CD14-positive monocyte (primary cell): ENCODE data around the gene HMGN3. TPM values are rescaled to one million over a fixed set of nuclear protein-coding genes. Genes with fewer than 3 reads are reported as not detected.

Source experiments
- DNase-seq, 3 donors: peaks; one replicate each; pipeline ENCODE4 v3.0.0-alpha.2; 2011 to 2022
- H2AFZ ChIP-seq: 2 replicates; pipeline ENCODE4 v1.6.0; 2012; ENCODE audit warnings: mild to moderate bottlenecking, low read depth, low read length, inconsistent platforms; ENCODE audit not compliant: insufficient read depth, poor library complexity, severe bottlenecking
- H3K27ac ChIP-seq, 2 donors: 1 replicate in 1 of 2; 2 replicates in 1 of 2; pipeline ENCODE4 v1.5.1; 2012 to 2013; ENCODE audit warnings: low read length in 2 of 2, control low read depth in 1 of 2, inconsistent platforms in 1 of 2, low read depth in 1 of 2, mild to moderate bottlenecking in 1 of 2
- H3K27me3 ChIP-seq, 2 donors: one replicate each; pipeline versions ENCODE4 v1.6.0 to v1.6.1; 2011 to 2013; ENCODE audit warnings: low read length in 2 of 2; ENCODE audit not compliant: control insufficient read depth in 2 of 2, insufficient read depth in 2 of 2
- H3K36me3 ChIP-seq, 2 donors: replicated peaks in 1 of 2; 1 replicate in 1 of 2; 2 replicates in 1 of 2; pipeline versions ENCODE4 v1.5.1 to v1.6.1; 2012 to 2013; ENCODE audit warnings: low read length in 2 of 2, control low read depth in 1 of 2, inconsistent platforms in 1 of 2, mild to moderate bottlenecking in 1 of 2; ENCODE audit not compliant: insufficient read depth in 2 of 2, control insufficient read depth in 1 of 2
- H3K4me1 ChIP-seq, 2 donors: 1 replicate in 1 of 2; 2 replicates in 1 of 2; pipeline versions ENCODE4 v1.5.1 to v1.6.1; 2012 to 2013; ENCODE audit warnings: low read length in 2 of 2, control low read depth in 1 of 2, inconsistent platforms in 1 of 2, mild to moderate bottlenecking in 1 of 2, moderate library complexity in 1 of 2; ENCODE audit not compliant: insufficient read depth in 2 of 2, control insufficient read depth in 1 of 2
- H3K4me2 ChIP-seq: replicated peaks from 2 replicates; pipeline ENCODE3; 2012; ENCODE audit warnings: low read length, moderate library complexity, mild to moderate bottlenecking; ENCODE audit not compliant: poor library complexity, severe bottlenecking; ENCODE audit errors: extremely low read depth
- H3K4me3 ChIP-seq, 3 experiments: fragments of 200-600 bp in 1 of 3; sonication (generic) in 1 of 3; replicated peaks in 1 of 3; 1 replicate in 2 of 3; 2 replicates in 1 of 3; pipeline ENCODE4 v1.5.1; 2011 to 2013; ENCODE audit warnings: low read length in 3 of 3, mild to moderate bottlenecking in 3 of 3, control low read depth in 2 of 3, low read depth in 2 of 3, inconsistent platforms in 1 of 3, moderate library complexity in 1 of 3
- H3K79me2 ChIP-seq: 2 replicates; pipeline ENCODE4 v1.6.0; 2012; ENCODE audit warnings: mild to moderate bottlenecking, control low read depth, inconsistent platforms, low read length, moderate library complexity; ENCODE audit not compliant: insufficient read depth
- H3K9ac ChIP-seq: 2 replicates; pipeline ENCODE4 v1.6.0; 2017; ENCODE audit warnings: low read length, mild to moderate bottlenecking; ENCODE audit not compliant: insufficient read depth, poor library complexity, severe bottlenecking
- H3K9me3 ChIP-seq, 2 donors: replicated peaks in 1 of 2; 1 replicate in 1 of 2; 2 replicates in 1 of 2; pipeline versions ENCODE4 v1.5.1 to v1.6.1; 2012 to 2013; ENCODE audit warnings: low read length in 2 of 2, control low read depth in 1 of 2; ENCODE audit not compliant: control insufficient read depth in 1 of 2, insufficient read depth in 1 of 2
- H4K20me1 ChIP-seq: 2 replicates; pipeline ENCODE4 v1.6.0; 2012; ENCODE audit warnings: mild to moderate bottlenecking, low read length, control low read depth, moderate library complexity; ENCODE audit not compliant: insufficient read depth
- H3K27ac Mint-ChIP-seq, 7 donors: one replicate each; pipeline ENCODE4 v1.8.0; 2020; ENCODE audit warnings: mild to moderate bottlenecking in 7 of 7, mixed read lengths in 7 of 7, moderate library complexity in 6 of 7, inconsistent platforms in 2 of 7
- H3K27me3 Mint-ChIP-seq, 3 donors: one replicate each; pipeline ENCODE4 v1.8.0; 2021 to 2022; ENCODE audit warnings: low read depth in 3 of 3, mild to moderate bottlenecking in 3 of 3, mixed read lengths in 3 of 3, moderate library complexity in 3 of 3, inconsistent platforms in 1 of 3
- H3K36me3 Mint-ChIP-seq, 2 donors: one replicate each; pipeline ENCODE4 v1.8.0; 2020; ENCODE audit warnings: mixed read lengths in 2 of 2, inconsistent platforms in 1 of 2, mild to moderate bottlenecking in 1 of 2
- H3K4me1 Mint-ChIP-seq: one replicate; pipeline ENCODE4 v1.8.0; 2020; ENCODE audit warnings: mild to moderate bottlenecking, mixed read lengths
- H3K4me3 Mint-ChIP-seq, 2 donors: one replicate each; pipeline ENCODE4 v1.8.0; 2020; ENCODE audit warnings: mild to moderate bottlenecking in 2 of 2, mixed read lengths in 2 of 2, moderate library complexity in 1 of 2
- H3K9me3 Mint-ChIP-seq, 7 donors: one replicate each; pipeline ENCODE4 v1.8.0; 2020 to 2022; ENCODE audit warnings: mixed read lengths in 7 of 7, mild to moderate bottlenecking in 6 of 7, moderate library complexity in 6 of 7, inconsistent platforms in 2 of 7
- WGBS: methylation state at CpG from one replicate; pipeline ENCODE4 v1.1.5; 2013; ENCODE audit warnings: missing lambda C conversion rate; ENCODE audit not compliant: insufficient coverage; 5-methylcytosine and 5-hydroxymethylcytosine counted together
- intact Hi-C, 2 donors: fragments of 100-400 bp; cut with micrococcal nuclease; formaldehyde crosslinking; loops; one replicate each; pipeline versions ENCODE4 v1.15.0 to v1.15.1; 2023
- polyA plus RNA-seq, 3 donors: library from polyadenylated mRNA; depleted of rRNA in 1 of 3; unstranded in 2 of 3; stranded (reverse) in 1 of 3; fragments of 300-500 nt in 2 of 3; fragments of >200 nt in 1 of 3; fragmentation: Illumina TruSeq in 2 of 3; gene quantifications; 1 replicate in 2 of 3; 2 replicates in 1 of 3; pipeline ENCODE4 v1.2.3, GENCODE V29; 2012 to 2021
- TF ChIP-seq, protein P1 (sequence below): fragments of 200-600 bp; IDR thresholded peaks from one replicate; pipeline ENCODE4 v1.8.0; 2022; ENCODE audit warnings: antibody characterized with exemption, mild to moderate bottlenecking

Gene HMGN3
- polyA plus RNA-seq, 3 donors: 63.9 to 106 (median 84.4) TPM

DNA sequence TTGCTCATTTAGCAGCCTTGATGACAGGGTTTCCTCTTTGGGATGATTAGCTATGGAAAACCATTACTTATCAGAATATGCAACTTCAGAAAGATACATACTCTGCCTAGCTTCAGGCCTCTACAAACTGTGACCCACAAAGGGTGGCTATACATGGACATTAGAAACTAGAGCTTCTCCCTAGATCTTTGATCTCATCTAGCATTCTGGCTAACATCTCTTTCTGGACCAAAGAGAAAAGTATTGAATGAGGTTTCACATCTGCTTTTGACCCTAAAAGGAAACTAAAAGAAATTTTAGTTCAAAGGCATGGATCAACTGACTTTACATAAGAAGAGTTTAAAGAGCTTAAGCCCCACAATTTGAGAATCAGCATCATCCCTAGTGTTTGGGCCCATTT is 12.4 kb upstream of the HMGN3 start:
- no peak overlapping the region for H2AFZ ChIP-seq
- H3K36me3 ChIP-seq: no peaks in the 10 kb centered on the region
- H3K9me3 ChIP-seq: no peaks in the 10 kb centered on the region
- Mint-ChIP-seq H3K27me3 (peaks cover 0 to 4% (median 1%) of the 10 kb centered on the region in 3 donors), H3K36me3 (no peaks in the 10 kb centered on the region), H3K4me3 (no peak overlapping the region), H3K27ac (peak overlapping the region in 1 of 7 donors; percentile 54), H3K9me3 (peaks cover 0 to 2% (median 0%) of the 10 kb centered on the region in 7 donors), H3K4me1 (peaks cover 6% of the 10 kb centered on the region)
- H3K27ac ChIP-seq: no peak overlapping the region
- H3K79me2 ChIP-seq: no peaks in the 10 kb centered on the region
- H4K20me1 ChIP-seq: no peaks in the 10 kb centered on the region
- intact Hi-C loops: no loop called here
- no peak overlapping the region for H3K4me2 ChIP-seq
- H3K4me1 ChIP-seq: no peaks in the 10 kb centered on the region
- H3K9ac ChIP-seq: no peak overlapping the region
- no peak for DNase-seq
- TF ChIP-seq, protein P1, sequence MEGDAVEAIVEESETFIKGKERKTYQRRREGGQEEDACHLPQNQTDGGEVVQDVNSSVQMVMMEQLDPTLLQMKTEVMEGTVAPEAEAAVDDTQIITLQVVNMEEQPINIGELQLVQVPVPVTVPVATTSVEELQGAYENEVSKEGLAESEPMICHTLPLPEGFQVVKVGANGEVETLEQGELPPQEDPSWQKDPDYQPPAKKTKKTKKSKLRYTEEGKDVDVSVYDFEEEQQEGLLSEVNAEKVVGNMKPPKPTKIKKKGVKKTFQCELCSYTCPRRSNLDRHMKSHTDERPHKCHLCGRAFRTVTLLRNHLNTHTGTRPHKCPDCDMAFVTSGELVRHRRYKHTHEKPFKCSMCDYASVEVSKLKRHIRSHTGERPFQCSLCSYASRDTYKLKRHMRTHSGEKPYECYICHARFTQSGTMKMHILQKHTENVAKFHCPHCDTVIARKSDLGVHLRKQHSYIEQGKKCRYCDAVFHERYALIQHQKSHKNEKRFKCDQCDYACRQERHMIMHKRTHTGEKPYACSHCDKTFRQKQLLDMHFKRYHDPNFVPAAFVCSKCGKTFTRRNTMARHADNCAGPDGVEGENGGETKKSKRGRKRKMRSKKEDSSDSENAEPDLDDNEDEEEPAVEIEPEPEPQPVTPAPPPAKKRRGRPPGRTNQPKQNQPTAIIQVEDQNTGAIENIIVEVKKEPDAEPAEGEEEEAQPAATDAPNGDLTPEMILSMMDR: no peak
- H3K27me3 ChIP-seq: no peaks in the 10 kb centered on the region
- H3K4me3 ChIP-seq: no peak overlapping the region

DNA sequence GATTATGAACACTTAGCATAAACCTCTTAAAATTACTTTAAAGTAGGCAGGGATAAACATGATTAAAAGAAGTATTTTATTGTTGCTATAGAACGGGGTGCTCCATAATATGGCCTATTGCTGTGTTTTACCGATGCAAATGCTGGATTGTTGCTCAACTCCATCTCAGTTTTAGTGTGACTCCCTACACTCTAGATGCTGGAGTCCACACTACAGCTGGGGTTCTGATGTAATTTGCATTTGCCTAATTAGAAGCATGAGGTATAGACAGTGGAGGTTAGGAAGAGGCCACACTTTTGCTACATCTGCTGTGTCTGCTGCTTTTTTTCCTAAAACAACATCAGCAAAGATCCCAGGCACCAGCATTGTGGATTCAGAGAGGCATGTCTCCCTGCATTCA is 6.7 kb upstream of the HMGN3 start:
- no peak overlapping the region for H3K4me3 ChIP-seq
- no peaks in the 10 kb centered on the region for H3K36me3 ChIP-seq
- Mint-ChIP-seq H3K27me3 (peaks cover 0 to 3% (median 1%) of the 10 kb centered on the region in 3 donors), H3K4me3 (no peak overlapping the region), H3K27ac (no peak overlapping the region), H3K36me3 (no peaks in the 10 kb centered on the region), H3K4me1 (peaks cover 21% of the 10 kb centered on the region), H3K9me3 (peaks cover 0 to 2% (median 0%) of the 10 kb centered on the region in 7 donors)
- peaks cover 12 to 13% of the 10 kb centered on the region in 2 donors for H3K4me1 ChIP-seq
- no peaks in the 10 kb centered on the region for H3K9me3 ChIP-seq
- DNase-seq: no peak
- WGBS: no CpG with 5 or more reads among the region's 2 CpGs
- no peak overlapping the region for H3K9ac ChIP-seq
- TF ChIP-seq, protein P1: no peak
- H4K20me1 ChIP-seq: no peaks in the 10 kb centered on the region
- no peak overlapping the region for H3K27ac ChIP-seq
- H2AFZ ChIP-seq: no peak overlapping the region
- no peaks in the 10 kb centered on the region for H3K27me3 ChIP-seq
- H3K4me2 ChIP-seq: no peak overlapping the region
- intact Hi-C loops: no loop called here
- H3K79me2 ChIP-seq: no peaks in the 10 kb centered on the region
